GM21717 (cell line): ENCODE results near the gene CERS6.
"Not testable (repeated sequence)": the region's sequence is repeated elsewhere in the genome, so short reads cannot be mapped to it uniquely, and the experiment has no call there.

ENCODE experiments used
- ATAC-seq: cut with Tn5 transposase; IDR thresholded peaks from one replicate; pipeline ENCODE4 v1.9.1; 2021; ENCODE audit warnings: mild to moderate bottlenecking, moderate library complexity; ENCODE audit not compliant: unreplicated experiment

Gene CERS6

DNA sequence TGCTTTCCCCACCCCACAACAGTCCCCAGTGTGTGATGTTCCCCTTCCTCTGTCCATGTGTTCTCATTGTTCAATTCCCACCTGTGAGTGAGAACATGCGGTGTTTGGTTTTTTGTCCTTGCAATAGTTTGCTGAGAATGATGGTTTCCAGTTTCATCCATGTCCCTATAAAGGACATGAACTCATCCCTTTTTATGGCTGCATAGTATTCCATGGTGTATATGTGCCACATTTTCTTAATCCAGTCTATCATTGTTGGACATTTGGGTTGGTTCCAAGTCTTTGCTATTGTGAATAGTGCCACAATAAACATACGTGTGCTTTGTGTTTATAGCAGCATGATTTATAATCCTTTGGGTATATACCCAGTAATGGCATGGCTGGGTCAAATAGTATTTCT, 335.1 kb downstream of the CERS6 start:
- not testable (repeated sequence) for ATAC-seq

DNA sequence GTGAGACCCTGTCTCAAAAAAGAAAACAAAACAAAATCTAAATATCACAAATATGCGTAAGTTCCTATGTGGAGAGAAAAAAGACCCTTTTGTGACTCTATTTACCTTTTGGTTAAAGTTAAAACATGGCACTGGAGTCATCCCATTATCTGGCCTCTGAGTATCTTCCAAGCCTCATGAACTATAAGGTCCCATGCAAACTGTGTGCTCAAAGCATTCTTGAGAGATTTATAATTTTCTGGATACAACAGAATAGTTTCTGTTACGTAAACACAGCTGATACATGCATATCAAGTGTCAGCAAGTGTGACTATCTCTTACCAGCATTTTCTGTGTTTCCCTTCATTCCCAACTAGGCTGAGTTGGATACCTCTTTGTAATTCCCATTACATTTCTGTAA, 337.5 kb downstream of the CERS6 start:
- ATAC-seq, result no peak

GRCh38 chr2:168794968-168795367, 338.9 kb downstream of the CERS6 start:
- no peak for ATAC-seq

DNA sequence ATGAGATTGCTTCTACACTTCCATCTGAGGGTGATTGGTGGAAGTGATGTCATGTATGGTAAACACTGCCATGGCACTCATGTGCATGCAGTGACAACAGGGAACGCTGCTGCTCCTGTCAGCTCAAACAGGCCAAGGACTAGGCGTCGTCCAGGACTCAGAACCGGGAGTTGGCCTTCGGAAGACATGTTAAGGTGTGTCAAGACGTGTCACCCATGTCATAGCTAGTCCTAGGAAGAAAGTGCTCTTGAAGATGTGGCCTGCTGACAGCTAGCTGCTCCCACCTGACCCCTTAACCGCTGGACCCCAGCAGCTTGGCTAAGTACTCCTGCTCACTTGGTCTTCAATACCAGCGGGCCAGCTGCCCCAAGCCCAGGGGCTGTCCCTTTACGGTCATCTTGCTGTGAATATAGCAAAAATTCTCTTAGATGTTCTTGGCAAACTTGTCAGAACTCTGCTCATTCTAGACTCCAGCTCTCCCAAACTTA, 340.1 kb downstream of the CERS6 start:
- no peak for ATAC-seq

DNA sequence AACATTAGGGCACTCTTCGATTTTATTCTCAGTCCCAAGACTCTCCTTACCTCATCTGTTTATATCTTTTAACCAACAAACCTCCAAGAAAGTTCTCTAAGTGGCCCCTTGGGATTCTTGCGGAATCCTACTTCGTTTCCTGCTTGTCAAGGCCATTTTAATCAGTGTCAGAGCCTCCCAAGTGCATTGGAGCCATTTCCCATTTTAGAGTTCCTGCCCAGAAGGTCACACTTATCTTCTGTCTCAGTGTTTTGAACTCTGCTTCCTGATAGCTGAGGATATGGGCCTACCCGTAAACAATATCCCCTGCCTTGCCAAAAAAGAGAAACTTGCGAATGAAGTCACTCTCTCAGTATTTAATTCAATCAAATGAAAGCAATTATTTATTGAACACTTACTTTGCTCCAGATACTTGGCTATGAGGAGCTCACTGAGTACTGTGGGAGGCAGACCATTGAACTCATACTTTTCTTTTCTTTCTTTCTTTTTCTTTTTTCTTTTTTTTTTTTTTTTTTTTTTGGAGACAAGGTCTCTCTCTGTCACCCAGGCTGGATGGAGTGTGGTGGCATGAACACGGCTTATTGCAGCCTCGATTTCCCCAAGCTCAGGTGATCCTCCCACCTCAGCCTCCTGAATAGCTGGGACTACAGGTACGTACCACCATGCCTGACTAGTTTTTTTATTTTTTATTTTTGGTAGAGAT, 340.7 kb downstream of the CERS6 start:
- no peak for ATAC-seq

GRCh38 chr2:168797286-168797655, 341.2 kb downstream of the CERS6 start:
- no peak for ATAC-seq

DNA sequence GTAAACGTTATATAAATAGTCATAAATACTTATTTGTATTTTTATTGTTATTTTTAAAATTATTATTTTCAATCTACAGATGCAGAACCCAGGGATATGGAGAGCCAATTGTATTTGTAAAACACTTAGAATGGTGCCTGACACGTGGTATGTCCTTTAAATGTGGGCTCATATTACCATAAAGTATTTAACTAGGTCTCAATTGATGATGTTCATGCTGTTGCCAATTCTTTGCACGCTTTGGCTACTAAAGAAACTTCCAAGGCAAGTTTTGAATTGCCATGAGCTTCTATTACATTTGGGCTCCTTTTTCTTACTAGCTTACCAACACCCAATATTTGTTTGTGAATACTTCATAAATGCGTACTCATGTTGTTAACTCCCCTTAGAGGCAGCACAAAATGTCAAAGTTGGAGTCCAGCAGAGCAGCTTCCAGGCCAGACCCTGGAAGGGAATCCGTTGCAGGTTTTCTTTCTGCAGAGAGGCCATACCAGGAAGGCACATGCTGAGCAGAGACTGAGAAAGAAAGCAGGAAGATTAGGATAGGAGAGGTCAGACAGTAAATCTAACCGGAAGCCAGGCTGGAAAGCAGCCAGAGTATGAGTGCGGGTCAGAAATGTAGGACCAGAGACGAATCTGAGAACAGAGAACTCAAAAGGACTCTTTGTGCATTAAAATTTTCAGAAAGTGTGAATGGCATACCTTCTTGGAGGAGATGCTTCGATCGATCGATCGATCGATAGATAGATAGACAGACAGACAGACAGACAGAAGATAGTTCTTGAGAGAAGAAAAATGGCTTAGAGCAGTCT, 342.2 kb downstream of the CERS6 start:
- no peak for ATAC-seq

GRCh38 chr2:168798888-168799410, 342.9 kb downstream of the CERS6 start:
- ATAC-seq, result no peak

DNA sequence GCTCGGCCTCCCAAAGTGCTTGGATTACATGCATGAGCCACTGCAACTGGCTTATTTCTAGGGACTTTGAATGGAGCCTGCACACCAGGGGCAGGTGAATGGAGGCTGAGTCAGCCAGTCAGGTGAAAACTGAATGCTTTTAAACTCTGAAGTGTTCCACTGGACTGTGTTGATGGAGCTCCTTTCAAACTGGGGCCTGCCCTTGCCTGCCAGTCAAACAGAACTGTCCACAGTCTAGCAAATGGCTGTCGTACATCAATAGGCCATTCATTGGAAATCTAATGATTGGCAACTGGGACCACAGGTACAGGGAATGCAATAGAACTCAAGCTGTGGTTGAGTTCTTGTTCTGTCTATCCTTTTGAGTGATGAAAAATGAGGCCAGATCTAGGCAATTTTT, 345.4 kb downstream of the CERS6 start:
- ATAC-seq, result no peak

GRCh38 chr2:168801961-168802858, 346.1 kb downstream of the CERS6 start, which contains the start of gene NOSTRIN:
Gene NOSTRIN (plus strand): TSS chr2:168802637. CDS start chr2:168802647, 10 bp downstream.
- no peak for ATAC-seq

DNA sequence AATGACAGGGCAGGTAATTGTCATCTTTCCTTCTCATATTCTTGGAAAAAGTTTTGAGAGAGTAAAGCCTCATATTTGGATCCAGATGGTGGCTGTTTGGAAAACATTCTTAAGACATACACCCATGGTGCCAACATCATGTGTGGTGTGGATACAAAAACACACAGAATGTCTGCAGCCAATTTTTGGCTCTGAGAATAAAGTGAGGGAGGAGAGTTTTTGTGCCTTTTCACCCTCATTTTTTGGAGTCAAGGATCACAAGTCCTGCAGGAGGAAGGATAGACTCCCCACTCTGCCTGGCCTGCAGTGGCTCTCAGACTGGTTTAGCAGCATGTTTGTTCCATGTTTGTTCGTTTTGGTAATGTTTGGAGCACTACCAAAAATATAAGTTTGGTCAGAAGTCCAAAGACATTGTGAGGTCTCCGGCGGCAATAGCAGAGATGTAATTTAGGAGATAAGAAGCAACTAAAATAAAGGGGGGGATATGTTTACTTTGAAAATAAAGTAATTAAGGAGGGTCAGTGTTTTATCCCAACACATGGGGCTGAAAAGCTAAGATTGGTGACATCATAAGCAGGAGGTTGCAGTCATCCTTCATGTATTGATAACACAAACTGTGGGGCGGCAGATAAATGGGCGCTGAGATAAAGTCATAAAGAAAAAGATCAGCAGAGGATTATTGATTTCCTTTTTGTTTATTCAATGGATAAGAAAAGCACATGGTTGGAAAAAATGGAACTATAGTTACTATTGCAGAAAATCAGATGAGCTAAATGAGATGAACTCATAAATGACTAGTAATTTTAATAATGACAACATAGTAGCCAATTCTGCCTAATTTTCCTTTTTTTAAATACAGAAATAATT, 347.0 kb downstream of the CERS6 start:
- ATAC-seq, result no peak

DNA sequence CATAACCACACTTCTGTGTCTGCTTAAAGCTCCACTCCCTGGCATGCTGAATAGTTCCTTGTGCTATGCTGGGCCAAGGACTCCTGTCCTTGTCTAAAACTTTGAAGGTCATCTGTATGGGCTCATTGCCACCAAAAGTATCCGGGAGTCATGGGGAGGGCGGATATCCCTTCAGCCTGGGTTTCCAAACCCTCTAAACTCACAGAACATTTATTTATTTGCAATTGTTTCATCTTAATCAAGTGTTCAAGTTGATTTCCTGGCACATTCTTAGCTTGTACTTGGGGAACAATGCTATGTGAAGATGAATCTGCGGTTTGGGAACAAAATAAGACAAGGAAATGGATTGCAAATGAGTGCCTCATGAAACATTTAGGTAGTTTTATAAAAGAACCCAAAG, 348.1 kb downstream of the CERS6 start:
- ATAC-seq, result no peak

GRCh38 chr2:168805615-168806014, 349.5 kb downstream of the CERS6 start:
- no peak for ATAC-seq

DNA sequence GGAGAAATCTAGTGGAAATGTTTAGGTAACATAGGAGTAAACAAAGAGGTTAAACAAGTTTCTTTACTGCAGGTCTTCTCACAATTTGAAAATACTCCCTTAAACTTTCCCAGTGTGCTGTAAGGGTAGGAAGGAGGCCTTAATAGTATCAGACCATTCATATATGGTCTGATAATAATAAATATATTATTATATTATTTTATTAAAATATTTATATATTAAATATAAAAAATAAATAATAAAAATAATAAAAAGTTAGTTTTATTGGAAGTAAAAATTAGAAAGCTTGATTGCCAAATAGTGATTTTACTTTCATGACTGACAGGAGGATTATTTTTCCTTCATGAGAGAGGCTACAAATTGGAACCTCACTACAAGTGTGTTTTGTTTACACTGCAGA, 353.5 kb downstream of the CERS6 start:
- no peak for ATAC-seq

DNA sequence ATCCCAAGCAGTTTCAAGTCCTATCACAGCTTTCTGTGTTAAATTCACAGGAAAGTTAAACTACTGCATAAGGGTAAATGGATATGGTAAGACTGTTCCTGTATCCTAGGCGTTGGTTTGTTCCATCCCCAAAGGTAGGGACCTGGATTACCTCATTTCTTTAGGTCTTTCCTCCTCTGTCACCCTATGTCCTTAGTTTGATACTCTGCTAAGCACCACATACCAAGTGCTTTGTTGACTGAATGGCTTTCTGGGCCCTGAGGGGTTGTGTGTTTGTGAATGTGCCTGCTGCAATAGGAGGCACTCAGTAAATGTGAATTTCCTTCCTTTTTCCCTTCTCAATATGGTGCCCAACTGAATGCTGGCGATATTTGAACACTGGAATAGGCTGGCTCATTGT, 354.2 kb downstream of the CERS6 start:
- no peak for ATAC-seq

DNA sequence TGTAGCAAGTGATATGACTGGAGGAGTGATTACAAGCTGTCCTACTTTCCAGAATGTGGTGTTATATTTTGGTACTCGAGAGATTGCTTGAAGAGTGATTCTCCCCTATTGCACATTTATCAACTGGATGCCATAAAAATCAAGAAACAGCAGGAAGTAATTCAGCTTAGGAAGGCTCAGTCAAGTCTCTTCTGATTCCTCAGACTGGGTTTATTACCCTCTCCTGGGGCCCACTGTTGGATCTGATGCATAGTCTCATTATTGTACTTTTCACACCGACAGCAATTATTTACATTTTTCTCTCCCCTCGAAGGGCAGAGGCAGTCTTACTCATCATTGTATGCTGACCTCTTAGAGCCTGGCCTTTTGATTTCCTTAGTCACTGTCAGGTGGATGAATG, 355.6 kb downstream of the CERS6 start:
- no peak for ATAC-seq

- no peak for ATAC-seq
These were observed 358.0 kb downstream of the CERS6 start for GRCh38 chr2:168814046-168814445.

DNA sequence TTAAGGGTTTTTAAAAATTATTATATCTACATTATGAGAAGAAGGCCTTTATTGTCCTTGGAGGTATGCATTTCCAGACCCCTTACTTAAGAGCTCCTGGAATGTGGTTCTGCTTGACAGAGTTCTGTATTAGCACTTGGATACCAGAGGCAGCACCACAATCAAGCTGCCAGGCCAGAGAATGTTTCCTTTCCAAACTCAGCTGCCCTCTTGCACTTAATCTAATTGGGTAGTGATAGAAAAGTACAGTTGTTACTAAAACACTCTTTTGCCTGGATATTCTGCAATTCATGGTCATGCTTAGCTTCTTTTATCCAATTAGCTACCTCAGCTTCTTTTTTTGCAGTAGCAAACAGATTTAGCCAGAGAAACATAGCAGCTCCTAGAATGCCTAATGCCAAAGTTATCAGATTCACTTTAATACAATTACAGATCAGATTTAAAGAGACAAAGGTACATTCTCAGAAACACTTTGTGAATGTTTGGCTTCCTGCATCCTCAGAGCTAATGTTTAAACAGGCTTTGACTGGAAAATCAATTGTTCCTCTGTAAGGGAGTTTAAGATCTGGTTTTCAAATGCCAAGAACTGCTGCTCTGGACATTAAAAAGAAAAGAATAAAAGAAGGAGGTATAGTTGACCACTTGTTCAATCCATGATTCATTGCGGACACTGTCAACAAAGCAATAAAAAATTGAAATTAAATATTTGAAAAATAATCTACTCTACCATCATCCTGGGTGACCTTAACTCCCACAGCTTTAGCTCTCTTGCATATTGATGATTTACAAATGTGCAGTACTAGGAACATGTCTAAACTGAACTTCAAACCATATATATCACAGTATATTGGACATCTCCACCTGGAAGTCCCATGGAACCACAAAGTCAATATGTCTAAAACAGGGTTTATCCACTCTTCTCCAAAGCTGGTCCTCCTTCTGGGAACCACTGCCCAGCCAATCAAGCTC, 359.2 kb downstream of the CERS6 start:
- no peak for ATAC-seq

DNA sequence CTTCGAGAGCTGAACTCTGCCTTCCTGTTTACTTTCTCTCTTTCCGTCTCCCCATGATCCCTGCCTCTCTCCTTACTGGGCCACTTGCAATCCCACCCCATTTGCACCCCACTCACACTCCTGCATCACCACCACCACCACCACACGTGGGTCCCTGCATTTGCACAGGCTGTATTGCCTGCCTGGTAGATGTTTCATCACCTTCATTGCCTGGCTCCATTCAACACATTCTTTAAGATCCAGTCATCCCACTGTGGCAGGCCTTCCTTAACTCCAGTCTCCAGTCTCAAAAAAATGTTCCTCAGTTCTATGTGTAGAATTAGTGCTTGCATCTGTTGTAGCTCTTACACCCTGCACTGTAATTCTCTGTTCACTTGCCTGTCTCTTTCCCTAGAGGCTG, 360.3 kb downstream of the CERS6 start:
- ATAC-seq, result no peak
